Mucosa of descending colon (tissue), 3 donors: ENCODE results near the gene CLOCK. TPM values are rescaled to one million over a fixed set of nuclear protein-coding genes. Genes with fewer than 3 reads are reported as not detected.

Source experiments
- ATAC-seq: fragments of 200-7000 bp; cut with Tn5 transposase; one replicate; pipeline ENCODE4 v1.9.1; 2020; ENCODE audit warnings: mild to moderate bottlenecking, moderate library complexity
- DNase-seq, 3 donors: peaks; one replicate each; pipeline ENCODE4 v3.0.0-alpha.2; 2020
- H3K36me3 ChIP-seq: fragments of 200-600 bp; one replicate; pipeline ENCODE4 v1.8.0; 2021; ENCODE audit warnings: low read depth, mild to moderate bottlenecking
- H3K4me1 ChIP-seq: fragments of 200-600 bp; one replicate; pipeline ENCODE4 v1.8.0; 2021; ENCODE audit warnings: low read depth, mild to moderate bottlenecking
- H3K4me3 ChIP-seq: fragments of 200-600 bp; one replicate; pipeline ENCODE4 v1.8.0; 2021; ENCODE audit warnings: mild to moderate bottlenecking
- H3K9me3 ChIP-seq: fragments of 200-600 bp; one replicate; pipeline ENCODE4 v1.8.0; 2021; ENCODE audit warnings: mild to moderate bottlenecking
- intact Hi-C, 2 donors: fragments of 100-400 bp; cut with DNase I in 1 of 2; cut with micrococcal nuclease in 1 of 2; formaldehyde crosslinking; loops; one replicate each; pipeline versions ENCODE4 v1.11.0 to v1.11.1; 2022; cut with DNase I, micrococcal nuclease
- total RNA-seq, 3 donors: library from RNA; stranded (reverse); fragmentation: NEBNext Ultra II Directional in 2 of 3; extraction: Animal tissue kit (Norgen Biotek cat#: 25700) in 2 of 3; gene quantifications; one replicate each; pipeline versions ENCODE4 v1.2.1 to v1.2.4, GENCODE V29; 2021 to 2023
- TF ChIP-seq, protein P1 (sequence below): fragments of 200-600 bp; IDR thresholded peaks from one replicate; pipeline ENCODE4 v1.8.0; 2022; ENCODE audit warnings: antibody characterized with exemption, mild to moderate bottlenecking
- donor health status: DM: no; HTN: no; CAD: no; lungs with moderate emphysema.
- donor health status: DM: no; HTN: no; CAD: no.
- donor health status: DM: no; HTN: yes; CAD: no.

Gene CLOCK
- total RNA-seq, 3 donors from 2014 or later, result 17.4 to 33.1 (median 25.3) TPM

DNA sequence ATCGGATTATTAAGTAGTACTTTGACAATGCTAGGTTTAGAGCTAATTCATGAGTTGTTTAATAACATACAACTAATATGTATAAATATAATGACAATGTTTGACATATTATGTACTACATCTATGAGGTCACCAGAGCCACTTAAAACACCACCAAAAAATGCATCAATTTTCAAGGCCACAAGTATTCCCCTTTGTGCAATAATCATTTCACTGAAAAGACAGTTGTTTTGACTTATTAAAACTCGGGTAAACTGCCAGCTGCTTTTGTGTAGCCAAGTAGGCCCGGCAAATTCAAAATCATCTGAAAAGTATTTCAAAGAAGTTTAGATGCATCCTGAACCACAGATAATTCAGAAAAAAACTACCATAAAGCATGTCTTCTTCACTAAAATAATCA, 48.7 kb downstream of the CLOCK start:
- no peak for DNase-seq
- no peak for ATAC-seq

DNA sequence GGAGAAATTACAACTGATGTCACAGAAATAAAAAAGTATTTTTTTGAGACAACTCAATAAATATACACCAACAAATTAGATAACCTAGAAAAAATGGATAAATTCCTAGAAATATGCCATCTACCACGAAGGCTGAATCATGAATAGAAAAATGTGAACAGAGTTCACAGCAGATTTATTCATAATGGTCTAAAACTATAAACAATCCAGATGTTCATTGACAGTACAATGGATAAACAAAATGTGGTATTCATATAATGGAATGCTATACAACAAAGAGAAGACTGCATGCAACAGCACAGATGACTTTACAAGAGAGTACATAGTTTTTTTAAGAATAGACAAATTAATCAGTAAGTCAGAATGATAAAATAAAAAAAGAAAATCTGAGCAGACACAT, 55.2 kb downstream of the CLOCK start:
- no peaks in the 10 kb centered on the region for H3K9me3 ChIP-seq
- TF ChIP-seq, protein P1, sequence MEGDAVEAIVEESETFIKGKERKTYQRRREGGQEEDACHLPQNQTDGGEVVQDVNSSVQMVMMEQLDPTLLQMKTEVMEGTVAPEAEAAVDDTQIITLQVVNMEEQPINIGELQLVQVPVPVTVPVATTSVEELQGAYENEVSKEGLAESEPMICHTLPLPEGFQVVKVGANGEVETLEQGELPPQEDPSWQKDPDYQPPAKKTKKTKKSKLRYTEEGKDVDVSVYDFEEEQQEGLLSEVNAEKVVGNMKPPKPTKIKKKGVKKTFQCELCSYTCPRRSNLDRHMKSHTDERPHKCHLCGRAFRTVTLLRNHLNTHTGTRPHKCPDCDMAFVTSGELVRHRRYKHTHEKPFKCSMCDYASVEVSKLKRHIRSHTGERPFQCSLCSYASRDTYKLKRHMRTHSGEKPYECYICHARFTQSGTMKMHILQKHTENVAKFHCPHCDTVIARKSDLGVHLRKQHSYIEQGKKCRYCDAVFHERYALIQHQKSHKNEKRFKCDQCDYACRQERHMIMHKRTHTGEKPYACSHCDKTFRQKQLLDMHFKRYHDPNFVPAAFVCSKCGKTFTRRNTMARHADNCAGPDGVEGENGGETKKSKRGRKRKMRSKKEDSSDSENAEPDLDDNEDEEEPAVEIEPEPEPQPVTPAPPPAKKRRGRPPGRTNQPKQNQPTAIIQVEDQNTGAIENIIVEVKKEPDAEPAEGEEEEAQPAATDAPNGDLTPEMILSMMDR, result no peak
- intact Hi-C loops, result no loop called here
- no peak overlapping the region for H3K4me3 ChIP-seq
- DNase-seq, result no peak
- H3K4me1 ChIP-seq, result no peaks in the 10 kb centered on the region
- no peaks in the 10 kb centered on the region for H3K36me3 ChIP-seq
- ATAC-seq, result no peak

More for the DNA sequence above, 48.7 kb downstream of the CLOCK start:
- Histone ChIP-seq H3K4me3 (no peak overlapping the region), H3K9me3 (no peaks in the 10 kb centered on the region), H3K36me3 (no peaks in the 10 kb centered on the region), H3K4me1 (no peaks in the 10 kb centered on the region)
- TF ChIP-seq, protein P1, result no peak
- intact Hi-C loops, result no loop called here

DNA sequence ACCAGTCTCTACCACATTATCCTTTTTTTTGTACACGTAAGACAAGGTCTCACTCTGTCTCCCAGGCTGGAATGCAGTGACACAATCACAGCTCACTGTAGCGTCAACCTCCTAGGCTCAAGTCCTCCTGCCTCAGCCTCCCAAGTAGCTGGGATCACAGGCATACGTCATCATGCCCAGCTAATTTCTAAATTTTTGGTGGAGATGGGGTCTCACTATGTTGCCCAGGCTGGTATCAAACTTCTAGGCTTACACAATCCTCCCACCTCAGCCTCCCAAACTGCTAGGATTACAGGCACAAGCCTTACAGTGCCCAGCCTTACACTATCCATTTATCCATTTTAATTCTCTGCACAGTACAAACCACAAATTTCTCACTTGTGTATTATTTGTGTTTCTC, 58.0 kb downstream of the CLOCK start:
- Histone ChIP-seq H3K4me3 (no peak overlapping the region), H3K36me3 (no peaks in the 10 kb centered on the region), H3K4me1 (no peaks in the 10 kb centered on the region), H3K9me3 (no peaks in the 10 kb centered on the region)
- intact Hi-C loops, result no loop called here
- ATAC-seq (no peak), DNase-seq (no peak)
- TF ChIP-seq, protein P1, result no peak

DNA sequence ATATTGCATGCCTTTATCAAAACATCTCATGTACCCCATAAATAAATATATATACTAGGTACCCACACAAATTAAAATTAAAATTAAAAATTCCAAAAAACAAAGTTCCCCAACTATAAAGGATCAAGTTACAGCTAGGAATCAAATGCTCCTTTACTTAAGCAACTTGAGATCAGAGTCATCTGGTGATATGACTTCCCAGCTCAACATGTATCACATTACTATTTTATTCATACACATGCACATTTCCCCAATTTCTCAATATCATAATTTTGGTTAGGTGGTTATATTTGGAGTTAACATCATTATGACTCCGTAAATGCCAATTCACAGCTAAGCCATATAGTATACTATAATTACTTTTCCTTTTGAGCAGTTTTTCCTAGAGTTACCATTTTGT, 60.9 kb downstream of the CLOCK start:
- Histone ChIP-seq H3K4me3 (no peak overlapping the region), H3K4me1 (no peaks in the 10 kb centered on the region), H3K36me3 (no peaks in the 10 kb centered on the region), H3K9me3 (no peaks in the 10 kb centered on the region)
- intact Hi-C loops, result no loop called here
- DNase-seq (no peak), ATAC-seq (no peak)
- TF ChIP-seq, protein P1, result no peak

DNA sequence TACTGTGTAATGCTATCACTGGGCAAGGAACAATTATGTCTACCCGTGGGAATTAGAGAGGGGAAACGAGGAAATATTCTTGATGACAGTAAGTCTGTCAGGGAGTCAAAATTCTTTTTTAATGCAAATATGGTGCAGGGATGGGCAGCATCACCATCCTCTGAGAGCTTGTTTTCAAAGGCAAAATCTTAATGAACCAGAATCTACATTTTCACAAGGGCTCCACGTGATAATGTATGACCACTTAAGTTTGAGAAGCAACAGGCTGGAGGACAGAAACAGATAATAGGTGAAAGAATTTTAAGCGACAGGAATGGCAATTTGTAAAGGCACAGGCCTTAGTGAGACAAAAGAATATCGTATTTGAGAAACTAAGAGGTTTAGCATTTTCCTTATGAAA, 63.4 kb downstream of the CLOCK start:
- intact Hi-C loops, result no loop called here
- H3K36me3 ChIP-seq, result no peaks in the 10 kb centered on the region
- no peak for DNase-seq
- H3K4me3 ChIP-seq, result no peak overlapping the region
- TF ChIP-seq, protein P1, result no peak
- H3K4me1 ChIP-seq, result no peaks in the 10 kb centered on the region
- no peak for ATAC-seq
- H3K9me3 ChIP-seq, result no peaks in the 10 kb centered on the region
